ENCODE data around the gene COBL. TPM values are rescaled to one million over a fixed set of nuclear protein-coding genes. Genes with fewer than 3 reads are reported as not detected.

COBL gene
- total RNA-seq, 4 donors from 2014 or later, result 5.9 to 21.3 (median 7.8) TPM

GRCh38 chr7:51326656-51327286, 10.2 kb upstream of the COBL start:
- DNase-seq, result no peak
- Histone ChIP-seq H3K4me1 (peaks cover 0 to 7% (median 0%) of the 10 kb centered on the region in 3 donors), H3K27me3 (no peaks in the 10 kb centered on the region), H3K9me3 (no peaks in the 10 kb centered on the region), H3K27ac (no peak overlapping the region), H3K4me3 (no peak overlapping the region), H3K36me3 (no peaks in the 10 kb centered on the region)
- TF ChIP-seq CTCF (IDR thresholded peaks at IDR 0.05) (no peak), POLR2A (IDR thresholded peaks at IDR 0.05) (no peak)
- 51 to 52% methylated on average over 6 to 7 of the region's 14 CpGs for WGBS, 2 donors
- intact Hi-C loops (cut with DNase I), result no loop called here

- no peak for DNase-seq
- Histone ChIP-seq H3K4me3 (no peak overlapping the region), H3K27me3 (no peaks in the 10 kb centered on the region), H3K27ac (no peak overlapping the region), H3K9me3 (no peaks in the 10 kb centered on the region), H3K4me1 (peaks cover 0 to 7% (median 0%) of the 10 kb centered on the region in 3 donors), H3K36me3 (no peaks in the 10 kb centered on the region)
- intact Hi-C loops (cut with DNase I), result no loop called here
- TF ChIP-seq POLR2A (IDR thresholded peaks at IDR 0.05) (no peak), CTCF (IDR thresholded peaks at IDR 0.05) (no peak)
Observed at GRCh38 chr7:51325908-51326307, 9.3 kb upstream of the COBL start.

GRCh38 chr7:51325261-51325676, 8.7 kb upstream of the COBL start:
- Histone ChIP-seq H3K27ac (no peak overlapping the region), H3K4me3 (no peak overlapping the region), H3K4me1 (peaks cover 0 to 7% (median 0%) of the 10 kb centered on the region in 3 donors), H3K27me3 (no peaks in the 10 kb centered on the region), H3K36me3 (no peaks in the 10 kb centered on the region), H3K9me3 (no peaks in the 10 kb centered on the region)
- DNase-seq, result no peak
- intact Hi-C loops (cut with DNase I), result no loop called here
- TF ChIP-seq CTCF (IDR thresholded peaks at IDR 0.05) (no peak), POLR2A (IDR thresholded peaks at IDR 0.05) (no peak)
- WGBS, 2 donors, result 72 to 100% methylated on average over 2 to 6 of the region's 6 CpGs

GRCh38 chr7:51324206-51324898, 7.7 kb upstream of the COBL start:
- WGBS, 2 donors, result 45 to 48% methylated on average over 11 of the region's 11 CpGs
- Histone ChIP-seq H3K9me3 (no peaks in the 10 kb centered on the region), H3K36me3 (no peaks in the 10 kb centered on the region), H3K4me1 (peaks cover 0 to 7% (median 0%) of the 10 kb centered on the region in 3 donors), H3K27me3 (no peaks in the 10 kb centered on the region), H3K4me3 (no peak overlapping the region), H3K27ac (no peak overlapping the region)
- intact Hi-C loops (cut with DNase I), result no loop called here
- TF ChIP-seq CTCF (IDR thresholded peaks at IDR 0.05), result no peak
- TF ChIP-seq POLR2A (IDR thresholded peaks at IDR 0.05), result no peak
- no peak for DNase-seq

- no peak overlapping the region for H3K4me3 ChIP-seq
- no peaks in the 10 kb centered on the region for H3K36me3 ChIP-seq
- H3K9me3 ChIP-seq, result no peaks in the 10 kb centered on the region
- peaks cover 0 to 10% (median 0%) of the 10 kb centered on the region in 4 donors for H3K27me3 ChIP-seq
- WGBS, 2 donors, result 69 to 80% methylated on average over 6 to 7 of the region's 11 CpGs
- no peak for TF ChIP-seq CTCF (IDR thresholded peaks at IDR 0.05)
- TF ChIP-seq POLR2A (IDR thresholded peaks at IDR 0.05), result no peak
- no peak for DNase-seq
- no peak overlapping the region for H3K27ac ChIP-seq
- intact Hi-C loops (cut with DNase I), result no loop called here
- peaks cover 0 to 17% (median under 1%) of the 10 kb centered on the region in 3 donors for H3K4me1 ChIP-seq
Observed at GRCh38 chr7:51321961-51322515, 5.4 kb upstream of the COBL start.
